ENCODE results near the gene ADIG. TPM values are rescaled to one million over a fixed set of nuclear protein-coding genes. Genes with fewer than 3 reads are reported as not detected.

The ADIG gene
- total and polyA plus RNA-seq, 2 of the 13 experiments (the other 11 are each of a cell fraction or from before 2014, with no cell fraction given): 0.15 TPM; not detected in 1

DNA sequence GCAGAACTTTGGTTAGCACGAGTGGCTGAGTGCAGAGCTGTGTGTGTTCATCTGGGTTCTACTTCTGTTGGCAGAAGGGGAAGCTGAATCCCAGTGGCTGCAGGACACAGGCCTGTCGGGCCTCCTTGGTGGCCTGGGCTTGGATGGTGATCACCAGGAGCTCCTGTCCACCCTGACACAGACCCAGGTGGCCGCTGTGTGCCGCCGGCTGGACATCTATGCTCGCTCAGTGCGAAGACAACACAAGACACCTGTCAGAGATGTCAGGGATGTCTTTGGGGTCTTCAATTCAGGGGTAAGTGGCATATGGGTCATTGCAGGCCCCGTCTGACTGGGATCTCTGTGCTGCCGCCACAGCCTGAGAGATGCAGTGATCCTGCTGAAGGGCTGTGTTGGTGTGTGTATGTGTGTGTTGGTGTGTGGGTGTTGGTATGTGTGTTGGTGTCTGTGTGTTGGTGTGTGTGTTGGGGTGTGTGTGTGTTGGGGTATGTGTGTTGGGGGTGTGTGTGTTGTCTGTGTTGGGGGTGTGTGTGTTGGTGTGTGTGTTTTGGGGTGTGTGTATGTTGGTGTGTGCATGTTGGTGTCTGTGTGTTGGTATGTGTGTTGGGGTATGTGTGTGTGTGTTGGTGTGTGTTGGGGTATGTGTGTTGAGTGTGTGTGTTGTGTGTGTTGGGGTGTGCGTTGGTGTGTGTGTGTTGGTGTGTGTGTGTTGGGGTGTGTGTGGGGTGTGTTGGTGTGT, 46.1 kb downstream of the ADIG start:
- Histone ChIP-seq H3K36me3 (replicated peaks in 1 of 2; ENCODE audit: control insufficient read depth in 1 of 2, insufficient read depth in 2 of 2, low read length in 2 of 2) (no peaks in the 10 kb centered on the region), H3K9me3 (ENCODE audit: low read length) (peaks cover 3% of the 10 kb centered on the region; the same call in 1 of the 2 replicates), H3K79me2 (ENCODE audit: insufficient read depth, low read length) (no peaks in the 10 kb centered on the region), H2AFZ (ENCODE audit: low read length) (no peak overlapping the region), H3K4me2 (ENCODE audit: low read depth, low read length) (no peak overlapping the region), H3K27ac (ENCODE audit: extremely low read length, insufficient read depth, low read length) (no peak overlapping the region), H3K4me1 (ENCODE audit: insufficient read depth, low read length) (no peaks in the 10 kb centered on the region), H3K27me3 (ENCODE audit: control insufficient read depth in 1 of 2, insufficient read depth in 2 of 2, low read length in 2 of 2) (no peaks in the 10 kb centered on the region; a peak in 2 of 5 replicates), H4K20me1 (ENCODE audit: insufficient read depth, low read length) (no peaks in the 10 kb centered on the region), H3K9ac (ENCODE audit: insufficient read depth, low read depth, low read length) (no peak overlapping the region), H3K4me3 (replicated peaks in 1 of 3; ENCODE audit: insufficient read depth in 1 of 3, low read depth in 2 of 3, low read length in 3 of 3) (no peak overlapping the region)
- in situ Hi-C loops (cut with HindIII; ENCODE audit: extremely low pct_ligation_motif_present, low pct_unique_long_range_greater_than_20kb) (loop anchor here (25.0 kb wide), 1 partner anchor 410 kb away; no protein-coding TSS in a partner anchor), intact Hi-C loops (cut with micrococcal nuclease; ENCODE audit: unreplicated experiment) (no loop called here)
- no peak for DNase-seq (ENCODE audit: low spot score)
- WGBS (ENCODE audit: low lambda C conversion rate): 71% methylated on average over 10 of the region's 10 CpGs
- no TSS peak for BruUV-seq (replicated peaks)
- no peak; the same call in 2 of the 3 replicates for ATAC-seq
- no peak for FAIRE-seq
- ChIA-PET POLR2A (no interaction called here), CTCF (ENCODE audit: low intra/inter-chr PET ratio, low total read pairs) (no interaction called here)
- peak; percentile 70; the same call in 1 of the 2 replicates for TF ChIP-seq SOX6 (IDR thresholded peaks at IDR 0.05)
- TF ChIP-seq SOX6 (CRISPR knock-in tag; IDR thresholded peaks at IDR 0.05): no peak
- no peak for TF ChIP-seq ZKSCAN8 (CRISPR knock-in tag; IDR thresholded peaks at IDR 0.05; ENCODE audit: borderline replicate concordance)
- peak; percentile 66 for TF ChIP-seq PHB2 (IDR thresholded peaks at IDR 0.05; ENCODE audit: partially characterized antibody)
- TF ChIP-seq, protein P1, sequence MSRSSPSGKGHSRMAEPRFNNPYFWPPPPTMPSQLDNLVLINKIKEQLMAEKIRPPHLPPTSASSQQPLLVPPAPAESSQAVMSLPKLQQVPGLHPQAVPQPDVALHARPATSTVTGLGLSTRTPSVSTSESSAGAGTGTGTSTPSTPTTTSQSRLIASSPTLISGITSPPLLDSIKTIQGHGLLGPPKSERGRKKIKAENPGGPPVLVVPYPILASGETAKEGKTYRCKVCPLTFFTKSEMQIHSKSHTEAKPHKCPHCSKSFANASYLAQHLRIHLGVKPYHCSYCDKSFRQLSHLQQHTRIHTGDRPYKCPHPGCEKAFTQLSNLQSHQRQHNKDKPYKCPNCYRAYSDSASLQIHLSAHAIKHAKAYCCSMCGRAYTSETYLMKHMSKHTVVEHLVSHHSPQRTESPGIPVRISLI (CRISPR knock-in tag; IDR thresholded peaks at IDR 0.05; ENCODE audit: borderline replicate concordance): no peak
- TF ChIP-seq TGIF2 (CRISPR knock-in tag; IDR thresholded peaks at IDR 0.05): no peak
- peak; percentile 48; the same call in 1 of the 2 replicates for TF ChIP-seq FOXA1 (IDR thresholded peaks at IDR 0.05)
- no peak for TF ChIP-seq FOXA1 (CRISPR knock-in tag; IDR thresholded peaks at IDR 0.05)
- TF ChIP-seq ERF (CRISPR knock-in tag; IDR thresholded peaks at IDR 0.05): no peak
- no peak for TF ChIP-seq HMG20A (CRISPR knock-in tag; IDR thresholded peaks at IDR 0.05; ENCODE audit: borderline replicate concordance)
- TF ChIP-seq ZNF768 (CRISPR knock-in tag; IDR thresholded peaks at IDR 0.05): 0 out of 2 replicates have a peak, but pooled peaks have one; percentile 17
- no peak for TF ChIP-seq ELF4 (CRISPR knock-in tag; IDR thresholded peaks at IDR 0.05; ENCODE audit: borderline replicate concordance)
- no peak for TF ChIP-seq SSRP1 (CRISPR knock-in tag; IDR thresholded peaks at IDR 0.05)
- TF ChIP-seq, protein P2, sequence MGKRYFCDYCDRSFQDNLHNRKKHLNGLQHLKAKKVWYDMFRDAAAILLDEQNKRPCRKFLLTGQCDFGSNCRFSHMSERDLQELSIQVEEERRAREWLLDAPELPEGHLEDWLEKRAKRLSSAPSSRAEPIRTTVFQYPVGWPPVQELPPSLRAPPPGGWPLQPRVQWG (CRISPR knock-in tag; IDR thresholded peaks at IDR 0.05; ENCODE audit: borderline replicate concordance, low read depth): no peak
- TF ChIP-seq, protein P3, sequence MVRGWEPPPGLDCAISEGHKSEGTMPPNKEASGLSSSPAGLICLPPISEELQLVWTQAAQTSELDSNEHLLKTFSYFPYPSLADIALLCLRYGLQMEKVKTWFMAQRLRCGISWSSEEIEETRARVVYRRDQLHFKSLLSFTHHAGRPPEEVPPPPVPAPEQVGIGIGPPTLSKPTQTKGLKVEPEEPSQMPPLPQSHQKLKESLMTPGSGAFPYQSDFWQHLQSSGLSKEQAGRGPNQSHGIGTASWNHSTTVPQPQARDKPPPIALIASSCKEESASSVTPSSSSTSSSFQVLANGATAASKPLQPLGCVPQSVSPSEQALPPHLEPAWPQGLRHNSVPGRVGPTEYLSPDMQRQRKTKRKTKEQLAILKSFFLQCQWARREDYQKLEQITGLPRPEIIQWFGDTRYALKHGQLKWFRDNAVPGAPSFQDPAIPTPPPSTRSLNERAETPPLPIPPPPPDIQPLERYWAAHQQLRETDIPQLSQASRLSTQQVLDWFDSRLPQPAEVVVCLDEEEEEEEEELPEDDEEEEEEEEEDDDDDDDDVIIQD (CRISPR knock-in tag; IDR thresholded peaks at IDR 0.05; ENCODE audit: low read depth): no peak
- TF ChIP-seq, protein P4, sequence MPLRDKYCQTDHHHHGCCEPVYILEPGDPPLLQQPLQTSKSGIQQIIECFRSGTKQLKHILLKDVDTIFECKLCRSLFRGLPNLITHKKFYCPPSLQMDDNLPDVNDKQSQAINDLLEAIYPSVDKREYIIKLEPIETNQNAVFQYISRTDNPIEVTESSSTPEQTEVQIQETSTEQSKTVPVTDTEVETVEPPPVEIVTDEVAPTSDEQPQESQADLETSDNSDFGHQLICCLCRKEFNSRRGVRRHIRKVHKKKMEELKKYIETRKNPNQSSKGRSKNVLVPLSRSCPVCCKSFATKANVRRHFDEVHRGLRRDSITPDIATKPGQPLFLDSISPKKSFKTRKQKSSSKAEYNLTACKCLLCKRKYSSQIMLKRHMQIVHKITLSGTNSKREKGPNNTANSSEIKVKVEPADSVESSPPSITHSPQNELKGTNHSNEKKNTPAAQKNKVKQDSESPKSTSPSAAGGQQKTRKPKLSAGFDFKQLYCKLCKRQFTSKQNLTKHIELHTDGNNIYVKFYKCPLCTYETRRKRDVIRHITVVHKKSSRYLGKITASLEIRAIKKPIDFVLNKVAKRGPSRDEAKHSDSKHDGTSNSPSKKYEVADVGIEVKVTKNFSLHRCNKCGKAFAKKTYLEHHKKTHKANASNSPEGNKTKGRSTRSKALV (CRISPR knock-in tag; IDR thresholded peaks at IDR 0.05): no peak
- peak; percentile 76 for TF ChIP-seq ZNF282 (IDR thresholded peaks at IDR 0.05; ENCODE audit: partially characterized antibody)

All from HepG2 (cell line).